ENCODE results near the gene NAA40. TPM values are rescaled to one million over a fixed set of nuclear protein-coding genes. Genes with fewer than 3 reads are reported as not detected.

NAA40 gene
- total RNA-seq, 1 donor from 2014 or later = 15.7 TPM

DNA sequence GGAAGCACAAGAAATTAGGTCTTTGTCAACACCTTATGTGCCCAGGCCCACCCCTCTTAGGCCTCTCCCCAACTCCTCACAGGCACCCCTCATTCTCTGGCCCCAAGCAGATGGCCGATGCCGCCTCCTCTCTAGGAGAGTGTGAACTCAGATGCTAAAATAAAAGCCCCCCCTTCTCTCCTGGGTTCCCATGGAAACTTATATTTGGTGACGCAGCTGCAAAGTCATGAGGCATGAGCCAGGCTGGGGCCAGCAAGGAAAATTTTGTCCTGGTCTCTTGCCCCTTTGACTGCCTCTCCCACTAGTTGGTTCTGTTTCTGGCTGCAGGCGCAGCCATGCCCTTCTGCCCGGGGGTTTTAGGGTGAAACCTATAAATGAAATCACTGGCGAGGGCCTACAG lies 33.6 kb upstream of the NAA40 start:
- Histone ChIP-seq H3K36me3 (peaks cover 91% of the 10 kb centered on the region), H3K4me3 (no peak overlapping the region), H3K27ac (no peak overlapping the region), H3K27me3 (no peaks in the 10 kb centered on the region), H3K4me1 (no peaks in the 10 kb centered on the region), H3K9me3 (no peaks in the 10 kb centered on the region)
- intact Hi-C loops (cut with DNase I) = no loop called here
- TF ChIP-seq, protein P1, sequence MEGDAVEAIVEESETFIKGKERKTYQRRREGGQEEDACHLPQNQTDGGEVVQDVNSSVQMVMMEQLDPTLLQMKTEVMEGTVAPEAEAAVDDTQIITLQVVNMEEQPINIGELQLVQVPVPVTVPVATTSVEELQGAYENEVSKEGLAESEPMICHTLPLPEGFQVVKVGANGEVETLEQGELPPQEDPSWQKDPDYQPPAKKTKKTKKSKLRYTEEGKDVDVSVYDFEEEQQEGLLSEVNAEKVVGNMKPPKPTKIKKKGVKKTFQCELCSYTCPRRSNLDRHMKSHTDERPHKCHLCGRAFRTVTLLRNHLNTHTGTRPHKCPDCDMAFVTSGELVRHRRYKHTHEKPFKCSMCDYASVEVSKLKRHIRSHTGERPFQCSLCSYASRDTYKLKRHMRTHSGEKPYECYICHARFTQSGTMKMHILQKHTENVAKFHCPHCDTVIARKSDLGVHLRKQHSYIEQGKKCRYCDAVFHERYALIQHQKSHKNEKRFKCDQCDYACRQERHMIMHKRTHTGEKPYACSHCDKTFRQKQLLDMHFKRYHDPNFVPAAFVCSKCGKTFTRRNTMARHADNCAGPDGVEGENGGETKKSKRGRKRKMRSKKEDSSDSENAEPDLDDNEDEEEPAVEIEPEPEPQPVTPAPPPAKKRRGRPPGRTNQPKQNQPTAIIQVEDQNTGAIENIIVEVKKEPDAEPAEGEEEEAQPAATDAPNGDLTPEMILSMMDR (IDR thresholded peaks at IDR 0.05) = no peak
- ATAC-seq (no peak), DNase-seq (no peak)

DNA sequence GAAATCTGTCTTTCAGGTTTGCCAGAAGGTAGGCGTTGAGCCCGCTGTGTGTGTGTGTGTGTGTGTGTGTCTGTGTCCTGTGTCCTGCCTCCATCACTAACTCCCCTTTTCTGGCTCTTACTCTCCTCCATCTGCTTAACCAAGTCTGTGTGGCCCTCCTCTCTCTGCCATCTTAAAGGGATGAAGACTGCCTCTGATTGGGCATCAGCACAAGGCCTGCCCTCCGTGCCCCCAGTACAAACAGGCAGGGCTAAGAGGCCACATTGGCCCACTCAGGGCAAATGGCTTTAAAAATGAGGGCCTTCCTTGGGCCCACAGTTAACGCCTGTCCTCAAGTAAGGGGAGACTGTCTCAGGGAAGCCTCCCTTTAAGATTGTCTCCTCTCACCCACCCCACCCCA lies 32.7 kb upstream of the NAA40 start:
- H3K9me3 ChIP-seq = no peaks in the 10 kb centered on the region
- DNase-seq (no peak), ATAC-seq (no peak)
- intact Hi-C loops (cut with DNase I) = no loop called here
- H3K4me3 ChIP-seq = no peak overlapping the region
- H3K27ac ChIP-seq = no peak overlapping the region
- TF ChIP-seq, protein P1 (IDR thresholded peaks at IDR 0.05) = no peak
- H3K36me3 ChIP-seq = peaks cover 82% of the 10 kb centered on the region
- H3K4me1 ChIP-seq = no peaks in the 10 kb centered on the region
- no peaks in the 10 kb centered on the region for H3K27me3 ChIP-seq

DNA sequence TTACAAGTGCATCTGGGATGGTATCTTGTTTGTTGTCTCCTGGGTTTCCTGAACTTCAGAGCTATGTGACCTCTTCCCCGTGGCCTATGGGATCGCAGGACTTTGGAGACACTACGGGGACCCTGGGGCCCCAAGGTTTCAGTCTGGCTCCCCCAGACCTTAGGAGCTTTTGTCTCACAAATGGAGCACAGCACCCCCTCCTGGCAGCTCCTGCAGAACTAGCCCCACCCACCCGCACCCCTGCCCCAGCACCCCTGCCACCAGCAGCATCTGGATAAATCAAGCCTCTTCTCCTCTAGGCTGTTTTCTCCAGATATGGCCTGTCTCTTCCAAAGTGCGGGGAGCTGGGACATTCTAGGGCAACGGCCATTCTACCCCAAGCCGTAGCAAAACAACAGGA lies 32.2 kb upstream of the NAA40 start:
- Histone ChIP-seq H3K36me3 (peaks cover 80% of the 10 kb centered on the region), H3K27me3 (no peaks in the 10 kb centered on the region), H3K4me3 (no peak overlapping the region), H3K27ac (no peak overlapping the region), H3K9me3 (no peaks in the 10 kb centered on the region), H3K4me1 (no peaks in the 10 kb centered on the region)
- ATAC-seq = no peak
- TF ChIP-seq, protein P1 (IDR thresholded peaks at IDR 0.05) = peak; percentile 35
- no peak for DNase-seq
- intact Hi-C loops (cut with DNase I) = no loop called here

DNA sequence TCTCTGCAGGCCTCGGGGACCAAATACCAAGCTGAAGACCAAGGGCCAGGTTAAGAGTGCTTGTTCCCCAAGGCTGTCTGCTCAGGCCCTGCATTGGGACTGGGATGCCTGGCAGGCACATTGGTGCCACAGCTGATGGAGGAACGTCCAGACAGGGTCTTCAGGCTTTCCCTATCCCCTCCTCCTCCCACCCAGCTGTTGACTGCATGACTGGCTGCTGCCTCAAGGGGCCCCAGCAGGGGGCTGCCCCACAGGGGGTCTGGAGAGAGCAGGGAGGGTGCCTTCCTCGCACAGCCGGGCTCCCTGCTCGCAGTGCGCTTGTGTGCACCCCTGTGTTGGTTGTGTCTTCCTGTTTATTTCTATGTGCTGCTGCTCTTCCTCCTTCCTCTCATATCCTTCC lies 31.7 kb upstream of the NAA40 start:
- ATAC-seq = no peak
- H3K36me3 ChIP-seq = peaks cover 76% of the 10 kb centered on the region
- H3K9me3 ChIP-seq = no peaks in the 10 kb centered on the region
- intact Hi-C loops (cut with DNase I) = no loop called here
- H3K27ac ChIP-seq = no peak overlapping the region
- H3K27me3 ChIP-seq = no peaks in the 10 kb centered on the region
- TF ChIP-seq, protein P1 (IDR thresholded peaks at IDR 0.05) = no peak
- no peaks in the 10 kb centered on the region for H3K4me1 ChIP-seq
- no peak for DNase-seq
- H3K4me3 ChIP-seq = no peak overlapping the region

DNA sequence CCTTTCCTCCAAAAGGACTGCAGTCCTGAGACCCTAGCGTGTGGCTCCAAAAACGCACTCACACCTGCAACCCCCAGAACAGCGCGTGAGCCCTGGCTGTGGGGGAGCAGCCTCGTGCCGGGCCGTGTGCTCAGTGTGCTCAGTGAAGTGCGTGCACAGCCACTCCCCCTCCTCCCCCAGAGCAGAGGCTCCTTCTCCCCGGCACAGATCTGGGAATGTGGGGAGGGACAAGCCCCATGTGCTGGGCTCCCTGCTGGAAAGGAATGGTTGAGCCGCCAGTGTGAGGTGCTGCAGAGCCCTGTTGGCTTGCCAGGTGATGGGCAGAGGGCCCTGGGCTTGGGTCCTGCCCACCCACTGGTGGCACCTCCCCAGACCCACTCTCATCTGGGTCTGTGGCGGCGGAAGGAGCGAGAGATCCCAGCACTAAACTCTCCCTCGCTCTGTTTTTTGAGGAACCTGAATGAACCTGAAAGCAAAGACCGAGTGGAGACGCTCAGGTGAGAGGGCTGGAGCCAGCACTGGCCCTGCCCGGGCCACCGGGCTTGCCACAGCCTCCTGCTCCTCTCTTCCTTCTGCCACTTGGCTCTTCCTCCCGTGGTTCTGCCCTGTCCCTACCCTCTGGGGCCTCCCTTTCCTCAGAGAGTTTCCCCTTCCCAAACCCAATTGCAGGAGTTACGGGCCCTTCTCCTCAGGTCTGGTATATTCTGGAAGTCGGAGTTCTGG lies 30.8 kb upstream of the NAA40 start:
- intact Hi-C loops (cut with DNase I) = no loop called here
- no peaks in the 10 kb centered on the region for H3K4me1 ChIP-seq
- DNase-seq = no peak
- no peak overlapping the region for H3K27ac ChIP-seq
- TF ChIP-seq, protein P1 (IDR thresholded peaks at IDR 0.05) = no peak
- no peaks in the 10 kb centered on the region for H3K27me3 ChIP-seq
- H3K4me3 ChIP-seq = no peak overlapping the region
- H3K9me3 ChIP-seq = no peaks in the 10 kb centered on the region
- H3K36me3 ChIP-seq = peaks cover 67% of the 10 kb centered on the region
- no peak for ATAC-seq

Measured in upper lobe of right lung (tissue), 1 donor.